HG02943 (cell line): Measurements from ENCODE around the gene AP2S1.
"Not testable (repeated sequence)": the region's sequence is repeated elsewhere in the genome, so short reads cannot be mapped to it uniquely, and the experiment has no call there.

Experiments used
- ATAC-seq: cut with Tn5 transposase; IDR thresholded peaks from one replicate; pipeline ENCODE4 v1.9.1; 2021; ENCODE audit warnings: mild to moderate bottlenecking, low read depth, moderate library complexity; ENCODE audit not compliant: unreplicated experiment

AP2S1 gene

GRCh38 chr19:46850228-46851203 is at the start of gene AP2S1:
TSS of gene AP2S1 (minus strand) at chr19:46850846. CDS start at chr19:46850766, 80 bp downstream.
- peak; percentile 77 for ATAC-seq

- ATAC-seq, result no peak
Observed at GRCh38 chr19:46900341-46900740, 49.7 kb upstream of the AP2S1 start.

- ATAC-seq, result no peak
Observed at GRCh38 chr19:46898731-46899130, 48.1 kb upstream of the AP2S1 start.

- ATAC-seq, result no peak
Observed at GRCh38 chr19:46896076-46896794, 45.6 kb upstream of the AP2S1 start.

- ATAC-seq, result no peak
Observed at GRCh38 chr19:46892252-46893179, 41.9 kb upstream of the AP2S1 start.

GRCh38 chr19:46890423-46891170 is 40.0 kb upstream of the AP2S1 start:
- no peak for ATAC-seq

- no peak for ATAC-seq
Observed at GRCh38 chr19:46887240-46887782, 36.7 kb upstream of the AP2S1 start.

- ATAC-seq, result no peak
Observed at GRCh38 chr19:46886546-46887239, 36.0 kb upstream of the AP2S1 start.

GRCh38 chr19:46885411-46885810 is 34.8 kb upstream of the AP2S1 start:
- no peak for ATAC-seq

GRCh38 chr19:46882751-46883150 is 32.1 kb upstream of the AP2S1 start:
- ATAC-seq, result not testable (repeated sequence)

GRCh38 chr19:46882034-46882433 is 31.4 kb upstream of the AP2S1 start:
- ATAC-seq, result no peak

- ATAC-seq, result no peak
Observed at GRCh38 chr19:46881092-46881491, 30.4 kb upstream of the AP2S1 start.

GRCh38 chr19:46880431-46880830 is 29.8 kb upstream of the AP2S1 start:
- no peak for ATAC-seq

- ATAC-seq, result no peak
Observed at GRCh38 chr19:46878613-46879375, 28.1 kb upstream of the AP2S1 start.

GRCh38 chr19:46875657-46876056 is 25.0 kb upstream of the AP2S1 start:
- ATAC-seq, result no peak

- no peak for ATAC-seq
Observed at GRCh38 chr19:46875234-46875633, 24.6 kb upstream of the AP2S1 start.

- no peak for ATAC-seq
Observed at GRCh38 chr19:46872967-46873366, 22.3 kb upstream of the AP2S1 start.

GRCh38 chr19:46871173-46871572 is 20.5 kb upstream of the AP2S1 start:
- ATAC-seq, result not testable (repeated sequence)
